ENCODE data around the gene ZNF83.

ZNF83 gene

GRCh38 chr19:52659013-52659412 is 20.9 kb upstream of the ZNF83 start:
- no peak overlapping the region for H4K8ac ChIP-seq (ENCODE audit: low read length)

DNA sequence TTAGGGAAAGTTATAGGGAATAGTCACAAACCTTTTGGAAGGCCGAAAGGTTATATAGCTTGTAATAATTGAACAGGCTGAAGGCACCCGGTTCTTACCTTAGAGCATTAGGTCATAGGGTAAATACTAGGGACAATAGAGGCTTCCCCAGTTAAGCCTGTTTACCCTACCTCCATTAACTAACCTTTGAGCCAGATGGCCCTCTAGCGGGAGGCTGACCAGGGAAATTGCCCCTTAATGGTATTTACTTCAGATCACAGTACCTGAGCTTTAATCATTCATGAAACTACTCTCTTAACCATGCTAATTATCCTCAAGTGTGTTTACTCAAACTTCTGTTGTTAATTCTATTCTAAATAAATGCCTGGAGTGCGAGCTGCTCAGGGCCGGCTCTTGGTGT is 20.4 kb upstream of the ZNF83 start:
- H2AFZ ChIP-seq (ENCODE audit: low read depth, low read length): no peak overlapping the region
- H3K4me3 ChIP-seq (ENCODE audit: insufficient read depth in 1 of 2, low read depth in 1 of 2, low read length in 2 of 2): no peak overlapping the region
- no peak overlapping the region for H3K14ac ChIP-seq (ENCODE audit: low read length in 2 of 2)
- no peak overlapping the region for H2BK15ac ChIP-seq (ENCODE audit: low read depth, poor library complexity, severe bottlenecking)
- H4K91ac ChIP-seq (ENCODE audit: low read length): no peak overlapping the region
- no peak for DNase-seq
- 95% methylated on average over 4 of the region's 5 CpGs for WGBS
- no peak overlapping the region for H2BK120ac ChIP-seq (ENCODE audit: low read depth, low read length)
- peaks cover 53% of the 10 kb centered on the region for H3K79me1 ChIP-seq (replicated peaks; ENCODE audit: low read length, poor library complexity, severe bottlenecking)
- H3K4ac ChIP-seq (ENCODE audit: low read depth in 1 of 2, low read length in 2 of 2): no peak overlapping the region
- no peak overlapping the region for H3K23ac ChIP-seq (ENCODE audit: low read length in 2 of 2)
- H3K4me1 ChIP-seq (ENCODE audit: control insufficient read depth, insufficient read depth, low read depth, low read length): peaks cover 9% of the 10 kb centered on the region
- no peaks in the 10 kb centered on the region for H3K27me3 ChIP-seq (ENCODE audit: control insufficient read depth in 1 of 2, insufficient read depth in 1 of 2, low read length in 2 of 2)
- H3K9ac ChIP-seq (ENCODE audit: low read length): no peak overlapping the region
- H3K36me3 ChIP-seq (ENCODE audit: control insufficient read depth in 1 of 2, insufficient read depth in 2 of 2, low read depth in 1 of 2, low read length in 2 of 2): peaks cover 54 to 76% of the 10 kb centered on the region in 2 experiments
- no peak overlapping the region for H3K27ac ChIP-seq (ENCODE audit: low read length, poor library complexity, severe bottlenecking)
- H2BK5ac ChIP-seq (ENCODE audit: low read depth, low read length, poor library complexity, severe bottlenecking): no peak overlapping the region
- no peak overlapping the region for H2BK12ac ChIP-seq (ENCODE audit: low read length in 2 of 2)
- H3K18ac ChIP-seq (ENCODE audit: low read depth in 1 of 2, low read length in 2 of 2): no peak overlapping the region
- no peak overlapping the region for H2AK5ac ChIP-seq (ENCODE audit: low read length, severe bottlenecking)
- no peak overlapping the region for H3K4me2 ChIP-seq (ENCODE audit: low read length, poor library complexity, severe bottlenecking)
- H3K9me3 ChIP-seq (ENCODE audit: control insufficient read depth, low read length): peaks cover 11% of the 10 kb centered on the region
- H4K8ac ChIP-seq (ENCODE audit: low read length): no peak overlapping the region

More at GRCh38 chr19:52659013-52659412, 20.9 kb upstream of the ZNF83 start:
- H2AFZ ChIP-seq (ENCODE audit: low read depth, low read length): no peak overlapping the region
- H2BK120ac ChIP-seq (ENCODE audit: low read depth, low read length): no peak overlapping the region
- no peak overlapping the region for H3K4ac ChIP-seq (ENCODE audit: low read depth in 1 of 2, low read length in 2 of 2)
- no peak overlapping the region for H3K23ac ChIP-seq (ENCODE audit: low read length in 2 of 2)
- peaks cover 9% of the 10 kb centered on the region for H3K9me3 ChIP-seq (ENCODE audit: control insufficient read depth, low read length)
- H3K18ac ChIP-seq (ENCODE audit: low read depth in 1 of 2, low read length in 2 of 2): no peak overlapping the region
- peaks cover 54 to 71% of the 10 kb centered on the region in 2 experiments for H3K36me3 ChIP-seq (ENCODE audit: control insufficient read depth in 1 of 2, insufficient read depth in 2 of 2, low read depth in 1 of 2, low read length in 2 of 2)
- no peak overlapping the region for H3K4me2 ChIP-seq (ENCODE audit: low read length, poor library complexity, severe bottlenecking)
- H3K14ac ChIP-seq (ENCODE audit: low read length in 2 of 2): no peak overlapping the region
- peaks cover 53% of the 10 kb centered on the region for H3K79me1 ChIP-seq (replicated peaks; ENCODE audit: low read length, poor library complexity, severe bottlenecking)
- no peak overlapping the region for H3K9ac ChIP-seq (ENCODE audit: low read length)
- no peak overlapping the region for H3K27ac ChIP-seq (ENCODE audit: low read length, poor library complexity, severe bottlenecking)
- H4K91ac ChIP-seq (ENCODE audit: low read length): no peak overlapping the region
- no peak overlapping the region for H2BK12ac ChIP-seq (ENCODE audit: low read length in 2 of 2)
- WGBS: 86% methylated on average over 14 of the region's 14 CpGs
- H3K4me1 ChIP-seq (ENCODE audit: control insufficient read depth, insufficient read depth, low read depth, low read length): peaks cover 10% of the 10 kb centered on the region
- no peak overlapping the region for H2BK5ac ChIP-seq (ENCODE audit: low read depth, low read length, poor library complexity, severe bottlenecking)
- no peak overlapping the region for H2AK5ac ChIP-seq (ENCODE audit: low read length, severe bottlenecking)
- no peak for DNase-seq
- no peak overlapping the region for H2BK15ac ChIP-seq (ENCODE audit: low read depth, poor library complexity, severe bottlenecking)
- no peaks in the 10 kb centered on the region for H3K27me3 ChIP-seq (ENCODE audit: control insufficient read depth in 1 of 2, insufficient read depth in 1 of 2, low read length in 2 of 2)
- no peak overlapping the region for H3K4me3 ChIP-seq (ENCODE audit: insufficient read depth in 1 of 2, low read depth in 1 of 2, low read length in 2 of 2)

GRCh38 chr19:52653161-52653560 is 15.0 kb upstream of the ZNF83 start:
- H3K4me2 ChIP-seq (ENCODE audit: low read length, poor library complexity, severe bottlenecking): no peak overlapping the region
- no peak overlapping the region for H2BK12ac ChIP-seq (ENCODE audit: low read length in 2 of 2)
- H2BK5ac ChIP-seq (ENCODE audit: low read depth, low read length, poor library complexity, severe bottlenecking): no peak overlapping the region
- H3K79me1 ChIP-seq (replicated peaks; ENCODE audit: low read length, poor library complexity, severe bottlenecking): peaks cover 47% of the 10 kb centered on the region
- no peak overlapping the region for H3K9ac ChIP-seq (ENCODE audit: low read length)
- H3K27ac ChIP-seq (ENCODE audit: low read length, poor library complexity, severe bottlenecking): no peak overlapping the region
- 100% methylated on average over 4 of the region's 4 CpGs for WGBS
- no peaks in the 10 kb centered on the region for H3K27me3 ChIP-seq (ENCODE audit: control insufficient read depth in 1 of 2, insufficient read depth in 1 of 2, low read length in 2 of 2)
- H3K4ac ChIP-seq (ENCODE audit: low read depth in 1 of 2, low read length in 2 of 2): no peak overlapping the region
- H4K91ac ChIP-seq (ENCODE audit: low read length): no peak overlapping the region
- H3K9me3 ChIP-seq (ENCODE audit: control insufficient read depth, low read length): peaks cover 14% of the 10 kb centered on the region
- no peak overlapping the region for H2BK120ac ChIP-seq (ENCODE audit: low read depth, low read length)
- no peak overlapping the region for H2BK15ac ChIP-seq (ENCODE audit: low read depth, poor library complexity, severe bottlenecking)
- H3K14ac ChIP-seq (ENCODE audit: low read length in 2 of 2): no peak overlapping the region
- peaks cover 48 to 70% of the 10 kb centered on the region in 2 experiments for H3K36me3 ChIP-seq (ENCODE audit: control insufficient read depth in 1 of 2, insufficient read depth in 2 of 2, low read depth in 1 of 2, low read length in 2 of 2)
- H3K4me3 ChIP-seq (ENCODE audit: insufficient read depth in 1 of 2, low read depth in 1 of 2, low read length in 2 of 2): no peak overlapping the region
- H2AK5ac ChIP-seq (ENCODE audit: low read length, severe bottlenecking): no peak overlapping the region
- no peak overlapping the region for H4K8ac ChIP-seq (ENCODE audit: low read length)
- no peak overlapping the region for H3K18ac ChIP-seq (ENCODE audit: low read depth in 1 of 2, low read length in 2 of 2)
- no peak for DNase-seq
- H3K4me1 ChIP-seq (ENCODE audit: control insufficient read depth, insufficient read depth, low read depth, low read length): peaks cover 6% of the 10 kb centered on the region
- H2AFZ ChIP-seq (ENCODE audit: low read depth, low read length): no peak overlapping the region
- H3K23ac ChIP-seq (ENCODE audit: low read length in 2 of 2): no peak overlapping the region

DNA sequence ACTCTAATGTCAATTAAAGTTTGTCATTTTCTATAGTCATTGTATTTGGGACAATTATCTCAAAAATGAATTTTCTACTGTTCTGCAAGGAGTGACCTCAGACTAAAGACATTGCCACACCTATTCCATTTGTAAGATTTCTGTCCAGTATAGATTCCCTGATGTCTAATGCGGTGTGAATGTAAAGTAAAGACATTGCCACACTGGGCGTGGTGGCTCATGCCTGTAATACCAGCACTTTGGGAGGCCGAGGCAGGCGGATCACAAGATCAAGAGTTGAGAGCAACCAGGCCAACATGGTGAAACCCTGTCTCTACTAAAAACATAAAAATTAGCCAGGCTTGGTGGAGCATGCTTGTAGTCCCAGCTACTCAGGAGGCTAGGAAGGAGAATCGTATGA is 13.8 kb upstream of the ZNF83 start:
- peaks cover 8% of the 10 kb centered on the region for H3K4me1 ChIP-seq (ENCODE audit: control insufficient read depth, insufficient read depth, low read depth, low read length)
- no peak overlapping the region for H3K23ac ChIP-seq (ENCODE audit: low read length in 2 of 2)
- no peak overlapping the region for H2AK5ac ChIP-seq (ENCODE audit: low read length, severe bottlenecking)
- no peak overlapping the region for H2BK12ac ChIP-seq (ENCODE audit: low read length in 2 of 2)
- no peak overlapping the region for H2BK15ac ChIP-seq (ENCODE audit: low read depth, poor library complexity, severe bottlenecking)
- DNase-seq: no peak
- no peaks in the 10 kb centered on the region for H3K27me3 ChIP-seq (ENCODE audit: control insufficient read depth in 1 of 2, insufficient read depth in 1 of 2, low read length in 2 of 2)
- no peak overlapping the region for H4K91ac ChIP-seq (ENCODE audit: low read length)
- H3K4me3 ChIP-seq (ENCODE audit: insufficient read depth in 1 of 2, low read depth in 1 of 2, low read length in 2 of 2): no peak overlapping the region
- H3K4me2 ChIP-seq (ENCODE audit: low read length, poor library complexity, severe bottlenecking): no peak overlapping the region
- peaks cover 16% of the 10 kb centered on the region for H3K9me3 ChIP-seq (ENCODE audit: control insufficient read depth, low read length)
- no peak overlapping the region for H3K18ac ChIP-seq (ENCODE audit: low read depth in 1 of 2, low read length in 2 of 2)
- H3K27ac ChIP-seq (ENCODE audit: low read length, poor library complexity, severe bottlenecking): no peak overlapping the region
- no peak overlapping the region for H3K14ac ChIP-seq (ENCODE audit: low read length in 2 of 2)
- no peak overlapping the region for H2BK5ac ChIP-seq (ENCODE audit: low read depth, low read length, poor library complexity, severe bottlenecking)
- H3K79me1 ChIP-seq (replicated peaks; ENCODE audit: low read length, poor library complexity, severe bottlenecking): peaks cover 39% of the 10 kb centered on the region
- no peak overlapping the region for H2BK120ac ChIP-seq (ENCODE audit: low read depth, low read length)
- WGBS: 94% methylated on average over 5 of the region's 5 CpGs
- H4K8ac ChIP-seq (ENCODE audit: low read length): no peak overlapping the region
- peaks cover 39 to 65% of the 10 kb centered on the region in 2 experiments for H3K36me3 ChIP-seq (ENCODE audit: control insufficient read depth in 1 of 2, insufficient read depth in 2 of 2, low read depth in 1 of 2, low read length in 2 of 2)
- no peak overlapping the region for H3K4ac ChIP-seq (ENCODE audit: low read depth in 1 of 2, low read length in 2 of 2)
- no peak overlapping the region for H2AFZ ChIP-seq (ENCODE audit: low read depth, low read length)
- no peak overlapping the region for H3K9ac ChIP-seq (ENCODE audit: low read length)

Data from mesenchymal stem cell (in vitro differentiated cells and primary cell).